Caki2 (cell line): Measurements from ENCODE around the gene KCND3. TPM values are rescaled to one million over a fixed set of nuclear protein-coding genes. Genes with fewer than 3 reads are reported as not detected.

Source experiments
- DNase-seq: peaks from one replicate; pipeline ENCODE4 v3.0.0-alpha.2; 2015; ENCODE audit warnings: low read depth
- in situ Hi-C: cut with HindIII; loops from 2 replicates; pipeline ENCODE4 v1.10.0; 2016; ENCODE audit warnings: low sequenced_read_pairs, low pct_unique_long_range_greater_than_20kb, mixed read lengths
- total RNA-seq: library from RNA; depleted of rRNA; stranded (reverse); fragments of >200 nt; shearing (Covaris generic); gene quantifications from 2 replicates; pipeline ENCODE4 v1.2.3, GENCODE V29; 2014; ENCODE audit warnings: low replicate concordance

The KCND3 gene
- total RNA-seq, 1 experiment from 2014 or later = not detected

GRCh38 chr1:111990878-111991718 lies 1.6 kb upstream of the KCND3 start:
- DNase-seq = peak; percentile 55

GRCh38 chr1:111990026-111990877 lies 784 bp upstream of the KCND3 start:
- DNase-seq = no peak
- in situ Hi-C loops = no loop called here

More at GRCh38 chr1:111990878-111991718, 1.6 kb upstream of the KCND3 start:
- in situ Hi-C loops = no loop called here

- DNase-seq = no peak
These were observed 570 bp downstream of the KCND3 start for GRCh38 chr1:111988743-111989453.

GRCh38 chr1:111988377-111988742 lies 1.1 kb downstream of the KCND3 start:
- in situ Hi-C loops = no loop called here
- DNase-seq = no peak

More at GRCh38 chr1:111988743-111989453, 570 bp downstream of the KCND3 start:
- in situ Hi-C loops = no loop called here

- no peak for DNase-seq
- in situ Hi-C loops = no loop called here
These were observed 2.0 kb downstream of the KCND3 start for GRCh38 chr1:111987502-111987901.

GRCh38 chr1:111983500-111983899 lies 6.0 kb downstream of the KCND3 start:
- no peak for DNase-seq
- in situ Hi-C loops = no loop called here

GRCh38 chr1:111982428-111982827 lies 7.0 kb downstream of the KCND3 start:
- DNase-seq = no peak
- in situ Hi-C loops = no loop called here

GRCh38 chr1:111981871-111982270 lies 7.6 kb downstream of the KCND3 start:
- in situ Hi-C loops = no loop called here
- no peak for DNase-seq

- DNase-seq = no peak
- in situ Hi-C loops = no loop called here
These were observed 8.4 kb downstream of the KCND3 start for GRCh38 chr1:111981090-111981489.

- DNase-seq = no peak
- in situ Hi-C loops = no loop called here
These were observed 8.8 kb downstream of the KCND3 start for GRCh38 chr1:111980686-111981085.

- in situ Hi-C loops = no loop called here
- DNase-seq = no peak
These were observed 10.8 kb downstream of the KCND3 start for GRCh38 chr1:111978695-111979094.

GRCh38 chr1:111977378-111977777 lies 12.1 kb downstream of the KCND3 start:
- in situ Hi-C loops = no loop called here
- no peak for DNase-seq

GRCh38 chr1:111976842-111977241 lies 12.6 kb downstream of the KCND3 start:
- no peak for DNase-seq
- in situ Hi-C loops = no loop called here

GRCh38 chr1:111976332-111976731 lies 13.1 kb downstream of the KCND3 start:
- in situ Hi-C loops = no loop called here
- DNase-seq = no peak

- in situ Hi-C loops = no loop called here
- no peak for DNase-seq
These were observed 16.2 kb downstream of the KCND3 start for GRCh38 chr1:111973150-111973790.

- in situ Hi-C loops = no loop called here
- DNase-seq = no peak
These were observed 18.1 kb downstream of the KCND3 start for GRCh38 chr1:111971396-111971795.

- no peak for DNase-seq
- in situ Hi-C loops = no loop called here
These were observed 21.0 kb downstream of the KCND3 start for GRCh38 chr1:111968511-111968910.

GRCh38 chr1:111967886-111968285 lies 21.6 kb downstream of the KCND3 start:
- no peak for DNase-seq
- in situ Hi-C loops = no loop called here
